HG02840 (cell line): Measurements from ENCODE around the gene IL36B.

Experiments
- ATAC-seq: cut with Tn5 transposase; IDR thresholded peaks from one replicate; pipeline ENCODE4 v1.9.1; 2021; ENCODE audit warnings: mild to moderate bottlenecking, moderate library complexity, moderate number of reproducible peaks; ENCODE audit not compliant: unreplicated experiment, low FRiP score

Gene IL36B

GRCh38 chr2:113076954-113077669 is 24.4 kb upstream of the IL36B start:
- no peak for ATAC-seq

DNA sequence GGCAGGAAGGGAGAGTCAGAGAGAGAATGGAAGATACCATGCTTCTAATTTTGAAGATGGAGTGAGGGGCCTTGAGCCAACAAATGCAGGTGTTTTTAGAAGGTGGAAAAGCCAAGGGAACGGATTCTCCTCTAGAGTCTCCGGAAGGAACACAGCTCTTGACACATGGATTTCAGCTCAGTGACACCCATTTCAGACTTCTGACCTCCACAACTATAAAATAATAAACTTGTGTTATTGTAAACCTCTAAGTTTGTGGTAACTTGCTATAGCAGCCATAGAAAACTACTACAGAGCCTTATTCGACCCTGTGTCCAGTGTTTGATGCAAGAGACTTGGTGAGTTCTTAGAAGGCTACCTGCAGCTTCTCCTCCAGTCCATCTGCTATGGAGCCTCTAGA is 22.9 kb upstream of the IL36B start:
- ATAC-seq, result no peak

- no peak for ATAC-seq
Measured at GRCh38 chr2:113075030-113075429, 22.4 kb upstream of the IL36B start.

DNA sequence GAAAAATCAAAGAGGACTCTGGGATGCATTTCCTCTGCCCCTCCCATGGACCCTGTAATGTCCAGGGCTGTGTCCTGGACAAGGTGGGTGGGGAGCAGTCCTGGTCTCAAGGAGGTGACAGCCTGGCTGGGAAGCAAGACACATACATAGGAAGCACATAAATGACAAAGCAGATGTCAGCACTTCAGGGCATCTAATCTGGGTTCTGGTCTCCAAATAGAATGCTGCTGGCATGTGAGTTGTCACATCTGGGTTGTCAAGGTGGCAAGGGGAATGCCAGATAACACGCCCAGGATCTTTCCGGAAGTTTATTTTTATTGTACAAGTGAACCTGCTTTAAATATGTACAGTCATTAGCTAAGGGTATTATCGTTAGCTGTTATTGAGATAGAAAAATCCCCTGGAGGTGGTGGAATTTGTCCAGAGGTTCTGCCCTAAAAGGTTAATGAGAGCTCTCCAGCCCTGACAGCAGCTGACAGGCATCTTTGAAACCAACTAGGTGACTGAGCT is 20.7 kb upstream of the IL36B start:
- no peak for ATAC-seq

GRCh38 chr2:113072584-113072983 is 19.9 kb upstream of the IL36B start:
- no peak for ATAC-seq

DNA sequence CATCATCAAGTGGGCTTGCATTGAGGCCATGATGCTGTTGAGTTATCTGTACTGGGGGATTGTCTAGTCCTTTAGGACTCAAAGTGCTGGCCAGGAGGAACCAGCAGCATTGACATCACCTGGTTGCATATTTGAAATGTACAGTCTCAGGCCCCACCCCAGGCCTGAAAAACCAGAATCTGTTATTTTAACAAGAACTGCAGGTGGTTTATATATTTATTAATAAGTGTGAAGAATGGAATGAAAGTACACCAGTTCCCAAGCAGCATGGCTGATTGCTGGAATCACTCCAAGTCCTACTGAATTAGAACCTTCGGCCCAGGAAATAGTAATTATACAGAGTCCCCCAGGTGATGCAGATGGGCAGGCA is 17.9 kb upstream of the IL36B start:
- ATAC-seq, result no peak

- ATAC-seq, result no peak
Measured at GRCh38 chr2:113069676-113070605, 17.3 kb upstream of the IL36B start.

DNA sequence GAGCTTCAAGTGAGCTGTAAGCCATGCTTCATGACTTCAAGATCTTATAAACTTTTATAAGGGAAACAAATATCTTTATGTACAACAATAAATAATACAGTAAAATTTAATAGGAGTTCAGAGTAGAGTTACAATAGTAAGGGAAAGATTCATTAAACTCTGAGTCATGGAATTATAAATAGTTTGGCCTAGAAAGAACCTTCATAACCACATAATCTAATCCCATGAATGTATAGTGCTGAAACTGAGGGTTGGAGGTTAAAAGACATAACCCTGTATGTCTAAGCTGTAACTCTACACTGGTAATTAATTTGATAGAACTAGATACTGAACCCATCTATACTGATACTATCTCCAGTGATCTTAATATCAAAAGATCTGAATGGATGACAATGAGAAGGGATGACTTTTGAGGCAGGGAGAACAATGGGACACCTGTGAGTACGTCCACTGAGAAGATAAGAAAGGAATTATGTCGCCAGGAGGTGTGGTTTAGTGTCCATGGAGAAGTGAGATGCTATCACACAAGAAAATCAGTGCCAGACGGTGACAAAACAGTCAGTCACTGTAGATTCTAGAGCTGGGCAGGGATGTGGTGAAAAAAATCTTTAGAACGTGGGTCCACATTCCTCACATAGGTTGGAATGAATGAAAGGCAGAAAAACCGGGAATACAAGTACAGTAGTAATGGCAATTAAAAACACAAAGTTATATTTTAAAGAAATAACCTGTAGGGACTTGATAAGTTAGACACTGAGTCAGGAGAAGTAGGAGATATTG is 16.2 kb upstream of the IL36B start:
- no peak for ATAC-seq

GRCh38 chr2:113068249-113068648 is 15.6 kb upstream of the IL36B start:
- ATAC-seq, result no peak

DNA sequence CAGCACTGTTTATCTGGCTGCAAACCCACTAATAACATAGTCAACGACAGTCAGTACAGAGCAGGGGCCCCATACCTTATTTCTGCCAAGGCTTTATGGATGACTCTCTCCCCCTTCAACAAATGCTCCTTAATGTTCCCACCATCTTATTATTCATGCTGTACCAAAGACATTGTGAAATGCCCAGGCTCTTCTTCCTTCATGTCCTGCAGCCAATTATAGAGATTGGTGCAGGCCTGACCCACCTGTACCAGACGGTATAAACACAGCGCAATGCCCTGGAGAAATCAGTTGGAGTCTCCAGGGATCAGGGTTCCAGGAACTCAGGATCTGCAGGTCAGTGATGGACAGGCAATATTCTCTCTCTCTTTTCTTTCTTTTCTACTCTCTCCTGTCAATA is 15.0 kb upstream of the IL36B start, which contains the start of gene IL1F10:
Gene IL1F10, plus strand, starts transcription at position 290 of the 400 bp plus-strand sequence. CDS start 4,769 bp downstream, outside the sequence.
- no peak for ATAC-seq

- no peak for ATAC-seq
Measured at GRCh38 chr2:113064898-113065297, 12.2 kb upstream of the IL36B start.

DNA sequence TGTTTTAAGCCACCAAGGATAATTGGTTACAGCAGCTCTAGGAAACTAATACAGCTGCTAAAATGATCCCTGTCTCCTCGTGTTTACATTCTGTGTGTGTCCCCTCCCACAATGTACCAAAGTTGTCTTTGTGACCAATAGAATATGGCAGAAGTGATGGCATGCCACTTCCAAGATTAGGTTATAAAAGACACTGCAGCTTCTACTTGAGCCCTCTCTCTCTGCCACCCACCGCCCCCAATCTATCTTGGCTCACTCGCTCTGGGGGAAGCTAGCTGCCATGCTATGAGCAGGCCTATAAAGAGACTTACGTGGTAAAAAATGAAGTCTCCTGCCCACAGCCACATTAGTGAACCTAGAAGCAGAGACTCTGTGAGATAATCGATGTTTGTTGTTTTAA is 11.6 kb upstream of the IL36B start:
- ATAC-seq, result no peak

DNA sequence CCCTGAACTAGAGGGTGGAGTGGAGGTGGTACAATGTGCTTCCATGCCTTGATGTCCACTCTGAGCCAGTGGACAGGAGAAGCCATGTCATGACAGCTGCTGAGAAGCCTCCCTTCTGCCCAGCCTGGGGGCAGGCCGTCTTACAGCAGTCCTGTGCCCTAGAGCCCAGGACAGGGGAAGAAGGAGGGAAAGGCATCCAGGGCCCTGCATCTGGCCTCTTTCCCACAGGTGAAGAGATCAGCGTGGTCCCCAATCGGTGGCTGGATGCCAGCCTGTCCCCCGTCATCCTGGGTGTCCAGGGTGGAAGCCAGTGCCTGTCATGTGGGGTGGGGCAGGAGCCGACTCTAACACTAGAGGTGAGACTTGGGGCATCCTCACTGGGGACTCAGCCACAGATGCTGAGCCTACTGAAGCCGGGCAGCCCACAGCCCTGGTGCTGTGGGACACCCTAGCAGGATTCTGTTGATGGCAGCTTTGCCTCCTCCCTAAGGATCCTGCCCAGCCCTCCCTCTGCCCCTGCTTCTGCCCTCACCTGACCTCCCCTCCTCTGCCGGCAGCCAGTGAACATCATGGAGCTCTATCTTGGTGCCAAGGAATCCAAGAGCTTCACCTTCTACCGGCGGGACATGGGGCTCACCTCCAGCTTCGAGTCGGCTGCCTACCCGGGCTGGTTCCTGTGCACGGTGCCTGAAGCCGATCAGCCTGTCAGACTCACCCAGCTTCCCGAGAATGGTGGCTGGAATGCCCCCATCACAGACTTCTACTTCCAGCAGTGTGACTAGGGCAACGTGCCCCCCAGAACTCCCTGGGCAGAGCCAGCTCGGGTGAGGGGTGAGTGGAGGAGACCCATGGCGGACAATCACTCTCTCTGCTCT is 9.5 kb upstream of the IL36B start:
- ATAC-seq, result no peak

- ATAC-seq, result no peak
Measured at GRCh38 chr2:113061241-113061640, 8.6 kb upstream of the IL36B start.

DNA sequence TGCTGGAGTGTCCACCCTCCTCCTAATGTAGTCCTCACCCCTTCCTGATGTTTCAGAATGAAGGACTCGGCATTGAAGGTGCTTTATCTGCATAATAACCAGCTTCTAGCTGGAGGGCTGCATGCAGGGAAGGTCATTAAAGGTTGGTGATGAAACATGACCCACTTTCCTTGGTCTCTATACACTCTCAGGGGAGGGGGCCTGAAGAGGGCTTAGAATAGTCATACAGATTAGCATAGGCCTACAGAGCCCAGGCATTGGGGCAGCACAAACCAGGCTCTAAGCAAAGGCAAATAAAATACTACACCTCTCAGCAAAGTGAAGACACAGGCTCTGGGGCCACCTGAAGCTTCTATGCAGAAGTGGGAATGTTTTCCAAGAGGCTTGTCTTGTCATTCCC is 8.1 kb upstream of the IL36B start:
- no peak for ATAC-seq

DNA sequence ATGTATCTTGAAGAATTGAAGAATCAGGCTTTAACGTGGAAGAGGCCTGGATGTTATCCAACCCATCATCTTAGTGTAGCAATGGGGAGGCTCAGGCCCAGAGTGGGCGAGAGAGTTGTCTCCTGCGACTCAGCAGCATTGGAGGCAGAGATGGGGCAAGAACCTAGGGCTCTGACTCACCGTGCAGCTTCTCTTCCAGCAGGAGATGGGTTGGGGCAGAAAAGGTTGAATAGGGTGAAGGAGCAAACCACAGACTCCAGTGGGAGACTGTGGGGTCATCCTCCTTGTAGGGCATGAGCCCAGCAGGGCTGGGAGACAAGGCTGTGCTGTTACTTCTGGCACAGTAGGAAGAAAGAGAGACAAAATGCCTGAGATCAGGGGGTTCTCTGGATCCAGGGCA is 7.7 kb upstream of the IL36B start:
- no peak for ATAC-seq

DNA sequence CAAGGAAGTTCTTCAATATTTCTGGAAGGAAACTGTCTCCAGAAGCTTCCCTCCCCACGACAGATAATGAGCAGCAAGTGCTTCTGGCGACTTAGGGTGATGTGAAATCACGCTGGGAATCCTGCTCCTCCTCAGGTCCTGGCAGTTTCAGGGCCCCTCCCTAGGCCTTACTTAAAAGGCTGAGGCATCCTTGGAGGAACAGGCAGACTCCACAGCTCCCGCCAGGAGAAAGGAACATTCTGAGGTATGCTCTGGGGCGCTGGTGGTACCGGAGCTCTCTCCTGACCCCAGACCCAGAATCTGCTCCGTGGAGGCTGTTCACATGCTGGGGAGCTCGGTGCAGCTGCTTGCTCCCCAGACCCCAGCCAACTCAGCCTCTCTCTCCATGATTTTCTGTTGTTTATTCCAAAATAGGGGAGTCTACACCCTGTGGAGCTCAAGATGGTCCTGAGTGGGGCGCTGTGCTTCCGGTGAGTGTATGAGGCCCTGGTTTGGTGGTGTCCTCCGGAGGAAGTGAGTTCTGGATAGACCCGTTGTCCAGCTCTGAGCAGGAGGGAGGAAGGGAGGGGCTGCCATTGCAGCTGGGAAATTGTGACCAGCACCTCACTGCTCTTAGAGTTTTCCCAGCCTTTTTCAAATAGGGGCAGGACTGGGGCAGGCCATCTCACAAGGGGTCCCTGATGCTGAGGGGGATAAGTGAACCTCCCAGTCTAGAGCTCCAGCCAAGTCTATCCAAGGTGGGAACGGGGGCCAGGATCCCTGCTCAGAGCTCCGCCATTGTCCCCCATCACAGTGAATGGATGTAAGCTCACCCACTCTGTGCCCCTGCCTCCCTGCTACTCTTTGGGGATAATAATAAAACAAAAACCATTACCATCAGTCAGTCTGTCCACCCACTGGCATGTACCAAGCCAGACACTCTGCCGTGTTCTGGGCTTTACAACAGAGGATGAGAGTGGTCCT is 6.6 kb upstream of the IL36B start, which contains the start of gene IL36RN:
Gene IL36RN, plus strand, starts transcription at position 201 of the 963 bp plus-strand sequence. Its CDS starts 241 bp downstream, at position 442.
- ATAC-seq, result no peak

- ATAC-seq, result no peak
Measured at GRCh38 chr2:113058411-113058994, 5.8 kb upstream of the IL36B start.
